ENCODE results near the gene BCAP29. TPM values are rescaled to one million over a fixed set of nuclear protein-coding genes. Genes with fewer than 3 reads are reported as not detected.
"Not testable (repeated sequence)": the region's sequence is repeated elsewhere in the genome, so short reads cannot be mapped to it uniquely, and the experiment has no call there.

Gene BCAP29
- total RNA-seq = 103 TPM
- 46.7 TPM for polyA plus RNA-seq

GRCh38 chr7:107579885-107580715, at the start of gene BCAP29:
BCAP29 (plus strand) TSS chr7:107580246; CDS start chr7:107580773, 527 bp downstream.
- H3K27ac ChIP-seq (ENCODE audit: low read depth) = peak within 1 kb of the TSS; percentile 94
- peak; percentile 26 for DNase-seq (ENCODE audit: extremely low spot score)
- H3K4me3 ChIP-seq (ENCODE audit: low read depth, low read length) = peak within 1 kb of the TSS; percentile 71
- under 1% methylated on average over 89 of the region's 89 CpGs for WGBS
- no peaks in the 10 kb centered on the region for H3K4me1 ChIP-seq (ENCODE audit: insufficient read depth)
- no peaks in the 10 kb centered on the region for H3K36me3 ChIP-seq (ENCODE audit: insufficient read depth)

- Histone ChIP-seq H3K27ac (ENCODE audit: low read depth) (no peak overlapping the region), H3K4me3 (ENCODE audit: low read depth, low read length) (no peak overlapping the region), H3K36me3 (ENCODE audit: insufficient read depth) (no peaks in the 10 kb centered on the region), H3K4me1 (ENCODE audit: insufficient read depth) (no peaks in the 10 kb centered on the region)
- DNase-seq (ENCODE audit: extremely low spot score) = no peak
These were observed 49.3 kb upstream of the BCAP29 start for GRCh38 chr7:107530751-107531150.

- Histone ChIP-seq H3K36me3 (ENCODE audit: insufficient read depth) (no peaks in the 10 kb centered on the region), H3K27ac (ENCODE audit: low read depth) (no peak overlapping the region), H3K4me3 (ENCODE audit: low read depth, low read length) (no peak overlapping the region), H3K4me1 (ENCODE audit: insufficient read depth) (no peaks in the 10 kb centered on the region)
- DNase-seq (ENCODE audit: extremely low spot score) = no peak
These were observed 45.9 kb upstream of the BCAP29 start for GRCh38 chr7:107534139-107534538.

DNA sequence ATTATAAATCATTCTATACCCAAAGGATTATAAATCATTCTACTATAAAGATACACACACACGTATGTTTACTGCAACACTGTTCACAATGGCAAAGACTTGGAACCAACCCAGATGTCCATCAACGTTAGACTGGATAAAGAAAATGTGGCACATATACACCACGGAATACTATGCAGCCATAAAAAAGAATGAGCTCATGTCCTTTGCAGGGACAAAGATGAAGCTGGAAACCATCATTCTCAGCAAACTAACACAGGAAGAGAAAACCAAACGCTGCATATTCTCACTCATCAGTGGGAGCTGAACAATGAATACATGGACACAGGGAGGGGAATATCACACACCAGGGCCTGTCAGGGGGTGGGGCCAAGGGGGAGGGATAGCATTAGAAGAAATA, 42.8 kb upstream of the BCAP29 start:
- not testable (repeated sequence) for DNase-seq (ENCODE audit: extremely low spot score); H3K36me3 ChIP-seq (ENCODE audit: insufficient read depth); H3K27ac ChIP-seq (ENCODE audit: low read depth); H3K4me1 ChIP-seq (ENCODE audit: insufficient read depth); H3K4me3 ChIP-seq (ENCODE audit: low read depth, low read length)
- 96% methylated on average over 4 of the region's 4 CpGs for WGBS

DNA sequence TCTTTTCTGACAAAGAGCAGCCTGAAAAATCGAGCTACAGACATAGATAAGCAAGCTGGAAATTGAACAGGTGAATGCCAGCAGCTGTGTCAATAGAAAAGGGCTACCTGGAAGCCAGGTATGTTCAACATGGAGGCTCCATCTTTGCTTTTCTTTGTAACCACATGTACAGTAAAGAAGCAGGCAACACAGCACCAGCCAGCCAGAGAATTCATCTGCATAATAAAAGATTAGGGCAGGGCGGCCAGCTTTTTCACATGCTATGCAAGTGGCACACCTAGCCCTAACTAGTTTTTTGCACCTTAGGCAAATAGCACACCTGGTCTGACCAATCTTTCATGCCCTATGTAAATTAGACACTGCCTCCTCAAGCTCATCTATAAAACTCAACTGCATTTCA, 42.0 kb upstream of the BCAP29 start:
- DNase-seq (ENCODE audit: extremely low spot score) = no peak

DNA sequence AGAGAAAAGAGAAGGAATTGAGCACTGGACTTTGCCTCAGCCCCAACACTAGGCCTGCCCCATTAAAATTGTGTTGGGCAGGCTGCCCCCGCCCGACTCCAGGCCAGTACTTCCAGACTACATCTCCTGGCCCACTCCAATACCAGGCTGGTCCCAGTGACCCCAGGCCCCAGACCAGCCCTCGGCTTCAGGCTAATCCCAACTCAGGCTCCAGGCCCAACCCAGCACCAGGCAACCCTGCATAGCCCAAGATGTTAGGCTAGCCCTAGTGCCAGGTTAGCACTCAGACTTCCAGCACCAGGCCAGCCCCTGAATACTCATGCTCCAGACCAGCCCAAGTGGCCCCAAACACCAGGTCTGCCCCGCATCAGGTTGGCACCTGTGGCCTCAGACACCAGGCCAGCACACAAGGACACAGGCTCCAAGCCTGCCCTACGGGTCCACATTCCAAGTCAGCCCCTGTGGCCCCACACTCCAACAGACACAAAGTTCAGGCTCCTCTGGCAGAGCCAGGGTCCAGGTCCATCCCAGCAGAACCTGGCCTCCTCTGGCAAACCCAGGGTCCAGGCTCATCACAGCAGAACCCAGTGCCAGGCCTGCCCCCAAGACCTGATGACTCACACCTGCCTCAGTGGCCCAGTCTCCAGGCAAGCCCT, 36.6 kb upstream of the BCAP29 start:
- H3K4me3 ChIP-seq (ENCODE audit: low read depth, low read length) = no peak overlapping the region

More for the DNA sequence above, 42.0 kb upstream of the BCAP29 start:
- 71% methylated on average over 2 of the region's 2 CpGs for WGBS
- H3K4me1 ChIP-seq (ENCODE audit: insufficient read depth) = no peaks in the 10 kb centered on the region
- H3K27ac ChIP-seq (ENCODE audit: low read depth) = no peak overlapping the region
- no peaks in the 10 kb centered on the region for H3K36me3 ChIP-seq (ENCODE audit: insufficient read depth)
- H3K4me3 ChIP-seq (ENCODE audit: low read depth, low read length) = no peak overlapping the region

DNA sequence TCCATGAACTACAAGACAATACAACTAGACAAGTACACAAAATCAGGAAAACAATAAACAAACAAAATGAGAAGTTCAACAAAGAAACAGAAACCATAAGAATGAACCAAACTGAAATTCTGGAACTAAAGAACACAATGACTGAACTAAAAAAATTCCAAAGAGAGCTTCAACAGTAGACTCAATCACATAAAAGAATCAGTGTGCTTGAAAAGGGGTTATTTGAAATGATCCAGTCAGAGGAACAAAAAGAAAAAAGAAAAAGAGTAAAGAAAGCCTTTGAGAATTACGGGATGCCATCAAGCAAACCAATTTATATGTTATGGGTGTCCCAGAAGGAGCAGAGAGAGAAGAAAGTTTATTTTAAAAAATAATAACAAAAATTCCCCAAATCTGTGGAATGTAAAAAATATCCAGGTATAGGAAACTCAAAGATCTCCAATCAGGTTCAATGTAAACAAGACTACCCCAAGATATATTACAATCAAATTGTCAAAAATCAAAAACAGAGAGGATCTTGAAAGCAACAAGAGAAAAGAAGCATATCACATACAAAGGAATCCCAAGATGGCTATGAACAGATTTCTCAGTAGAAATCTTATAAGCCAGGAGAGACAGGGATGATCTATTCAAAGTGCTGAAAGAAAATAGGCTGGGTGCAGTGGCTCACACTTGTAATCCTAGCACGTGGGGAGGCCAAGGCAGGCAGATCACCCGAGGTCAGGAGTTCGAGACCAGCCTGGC, 35.0 kb upstream of the BCAP29 start:
- Histone ChIP-seq H3K4me1 (ENCODE audit: insufficient read depth) (no peaks in the 10 kb centered on the region), H3K4me3 (ENCODE audit: low read depth, low read length) (no peak overlapping the region), H3K27ac (ENCODE audit: low read depth) (no peak overlapping the region), H3K36me3 (ENCODE audit: insufficient read depth) (no peaks in the 10 kb centered on the region)
- 99% methylated on average over 4 of the region's 4 CpGs for WGBS
- DNase-seq (ENCODE audit: extremely low spot score) = no peak

More for the DNA sequence above, 36.6 kb upstream of the BCAP29 start:
- 98% methylated on average over 5 of the region's 5 CpGs for WGBS
- H3K27ac ChIP-seq (ENCODE audit: low read depth) = no peak overlapping the region
- no peaks in the 10 kb centered on the region for H3K4me1 ChIP-seq (ENCODE audit: insufficient read depth)
- no peak for DNase-seq (ENCODE audit: extremely low spot score)
- H3K36me3 ChIP-seq (ENCODE audit: insufficient read depth) = no peaks in the 10 kb centered on the region

DNA sequence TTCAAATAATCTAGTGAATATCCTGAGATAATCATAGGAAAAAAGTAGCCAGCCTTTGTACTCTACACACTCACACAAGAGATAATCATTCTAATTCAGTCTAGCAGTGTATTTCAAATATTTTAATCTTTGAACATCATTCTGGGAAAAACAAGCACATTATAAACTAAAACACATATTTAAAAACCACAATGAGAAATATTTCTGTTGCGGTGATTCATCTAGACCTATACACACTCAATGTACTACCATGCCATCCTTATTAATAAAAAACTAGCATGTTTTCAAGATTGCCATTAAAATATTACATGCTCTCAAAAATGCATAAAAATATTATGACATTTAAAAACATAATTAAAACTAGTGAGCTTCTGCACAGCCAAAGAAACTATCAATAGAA, 28.1 kb upstream of the BCAP29 start:
- Histone ChIP-seq H3K36me3 (ENCODE audit: insufficient read depth) (peaks cover 3% of the 10 kb centered on the region), H3K4me3 (ENCODE audit: low read depth, low read length) (no peak overlapping the region), H3K27ac (ENCODE audit: low read depth) (no peak overlapping the region), H3K4me1 (ENCODE audit: insufficient read depth) (no peaks in the 10 kb centered on the region)
- 96% methylated on average over 1 of the region's 1 CpG for WGBS
- DNase-seq (ENCODE audit: extremely low spot score) = no peak

GRCh38 chr7:107555893-107556292, 24.2 kb upstream of the BCAP29 start:
- no peaks in the 10 kb centered on the region for H3K4me1 ChIP-seq (ENCODE audit: insufficient read depth)
- peaks cover 3% of the 10 kb centered on the region for H3K36me3 ChIP-seq (ENCODE audit: insufficient read depth)
- H3K27ac ChIP-seq (ENCODE audit: low read depth) = no peak overlapping the region
- H3K4me3 ChIP-seq (ENCODE audit: low read depth, low read length) = no peak overlapping the region
- 97% methylated on average over 3 of the region's 3 CpGs for WGBS
- DNase-seq (ENCODE audit: extremely low spot score) = no peak

DNA sequence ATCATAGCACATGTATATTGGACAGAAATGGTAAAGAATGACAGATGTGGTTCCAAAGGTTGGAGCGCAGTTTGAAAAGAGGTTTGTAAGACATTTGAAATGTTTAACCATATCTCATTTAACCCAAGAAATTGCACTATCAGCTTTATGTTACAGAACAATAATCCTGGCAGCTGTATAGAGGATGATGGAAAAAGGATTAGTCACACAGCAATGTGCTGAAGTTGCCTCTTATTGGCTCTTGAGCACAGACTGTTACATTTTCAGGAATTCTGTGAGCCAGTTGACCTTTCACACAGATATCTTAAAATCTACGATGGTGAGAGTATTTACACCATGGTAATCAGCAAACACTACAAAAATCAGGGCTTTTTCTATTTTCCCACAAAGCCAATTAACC, 20.2 kb upstream of the BCAP29 start:
- no peaks in the 10 kb centered on the region for H3K4me1 ChIP-seq (ENCODE audit: insufficient read depth)
- 72% methylated on average over 2 of the region's 2 CpGs for WGBS
- DNase-seq (ENCODE audit: extremely low spot score) = no peak
- no peak overlapping the region for H3K4me3 ChIP-seq (ENCODE audit: low read depth, low read length)
- peaks cover 1% of the 10 kb centered on the region for H3K36me3 ChIP-seq (ENCODE audit: insufficient read depth)
- H3K27ac ChIP-seq (ENCODE audit: low read depth) = no peak overlapping the region

- no peak overlapping the region for H3K4me3 ChIP-seq (ENCODE audit: low read depth, low read length)
- H3K4me1 ChIP-seq (ENCODE audit: insufficient read depth) = no peaks in the 10 kb centered on the region
- no peaks in the 10 kb centered on the region for H3K36me3 ChIP-seq (ENCODE audit: insufficient read depth)
- H3K27ac ChIP-seq (ENCODE audit: low read depth) = no peak overlapping the region
- DNase-seq (ENCODE audit: extremely low spot score) = no peak
- WGBS = 83% methylated on average over 6 of the region's 6 CpGs
These were observed 19.0 kb upstream of the BCAP29 start for GRCh38 chr7:107560898-107561516.

- Histone ChIP-seq H3K4me1 (ENCODE audit: insufficient read depth) (no peaks in the 10 kb centered on the region), H3K4me3 (ENCODE audit: low read depth, low read length) (peak overlapping the region; percentile 100), H3K27ac (ENCODE audit: low read depth) (peak overlapping the region; percentile 98), H3K36me3 (ENCODE audit: insufficient read depth) (no peaks in the 10 kb centered on the region)
- 3% methylated on average over 21 of the region's 21 CpGs for WGBS
- peak; percentile 43 for DNase-seq (ENCODE audit: extremely low spot score)
These were observed 16.8 kb upstream of the BCAP29 start for GRCh38 chr7:107563081-107563774.

Data from urinary bladder (tissue), 4 donors.